ENCODE data around the gene IL12RB2.

- TF ChIP-seq CTCF (conservative IDR thresholded peaks at IDR 0.05) (no peak), EZH2 (IDR thresholded peaks at IDR 0.05; ENCODE audit: low read depth) (no peak)
Observed at GRCh38 chr1:67270541-67270940, 37.1 kb upstream of the IL12RB2 start.

Data from PC-9 (cell line).